NCI-H1694 treated with DMSO at 0.1 percent for 48 hours (cell line): ENCODE results near the gene EDN3.
"Not testable (repeated sequence)": the region's sequence is repeated elsewhere in the genome, so short reads cannot be mapped to it uniquely, and the experiment has no call there.

ENCODE experiments used
- DNase-seq: peaks from one replicate; lab custom pipeline; 2025; lab: John Stamatoyannopoulos, UW

EDN3 gene

GRCh38 chr20:59336540-59336939 lies 36.1 kb downstream of the EDN3 start:
- no peak for DNase-seq

- DNase-seq, result not testable (repeated sequence)
Measured at GRCh38 chr20:59338444-59338843, 38.0 kb downstream of the EDN3 start.

- DNase-seq, result no peak
Measured at GRCh38 chr20:59340201-59340885, 39.9 kb downstream of the EDN3 start.

- DNase-seq, result not testable (repeated sequence)
Measured at GRCh38 chr20:59341285-59342022, 41.0 kb downstream of the EDN3 start.

- DNase-seq, result no peak
Measured at GRCh38 chr20:59342023-59342957, 41.9 kb downstream of the EDN3 start.

- DNase-seq, result no peak
Measured at GRCh38 chr20:59346061-59346460, 45.6 kb downstream of the EDN3 start.

GRCh38 chr20:59349277-59349676 lies 48.9 kb downstream of the EDN3 start:
- no peak for DNase-seq

- no peak for DNase-seq
Measured at GRCh38 chr20:59350330-59351156, 50.1 kb downstream of the EDN3 start.

GRCh38 chr20:59351157-59352040 lies 51.0 kb downstream of the EDN3 start:
- DNase-seq, result no peak

GRCh38 chr20:59352541-59352940 lies 52.1 kb downstream of the EDN3 start:
- no peak for DNase-seq

GRCh38 chr20:59352990-59353389 lies 52.6 kb downstream of the EDN3 start:
- DNase-seq, result no peak

- no peak for DNase-seq
Measured at GRCh38 chr20:59354460-59354859, 54.0 kb downstream of the EDN3 start.

GRCh38 chr20:59355242-59355641 lies 54.8 kb downstream of the EDN3 start:
- DNase-seq, result no peak

- DNase-seq, result no peak
Measured at GRCh38 chr20:59356662-59357165, 56.3 kb downstream of the EDN3 start.

- DNase-seq, result not testable (repeated sequence)
Measured at GRCh38 chr20:59358793-59359192, 58.4 kb downstream of the EDN3 start.

- DNase-seq, result no peak
Measured at GRCh38 chr20:59359906-59360725, 59.7 kb downstream of the EDN3 start.

- no peak for DNase-seq
Measured at GRCh38 chr20:59360934-59361333, 60.5 kb downstream of the EDN3 start.

- DNase-seq, result no peak
Measured at GRCh38 chr20:59361411-59361810, 61.0 kb downstream of the EDN3 start.

GRCh38 chr20:59363101-59363500 lies 62.7 kb downstream of the EDN3 start:
- no peak for DNase-seq
